Measurements from ENCODE around the gene PCDHGA9.
A peak's percentile ranks its signal among the peaks of the same experiment; 100 is the strongest.
"Not testable (repeated sequence)": the region's sequence is repeated elsewhere in the genome, so short reads cannot be mapped to it uniquely, and the experiment has no call there.

Gene PCDHGA9

DNA sequence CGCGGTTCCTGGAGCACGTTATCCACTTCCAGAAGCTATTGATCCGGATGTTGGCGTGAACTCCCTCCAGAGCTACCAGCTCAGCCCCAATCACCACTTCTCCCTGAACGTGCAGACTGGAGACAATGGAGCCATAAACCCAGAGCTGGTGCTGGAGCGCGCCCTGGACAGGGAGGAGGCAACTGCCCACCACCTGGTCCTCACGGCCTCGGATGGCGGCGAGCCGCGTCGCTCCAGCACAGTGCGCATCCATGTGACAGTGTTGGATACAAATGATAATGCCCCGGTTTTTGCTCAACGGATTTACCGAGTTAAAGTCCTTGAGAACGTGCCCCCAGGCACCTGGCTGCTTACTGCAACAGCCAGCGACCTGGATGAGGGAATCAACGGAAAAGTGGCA, 809 bp downstream of the PCDHGA9 start:
- Histone ChIP-seq H3K23ac (ENCODE audit: low read length) (no peak overlapping the region), H3K4me2 (ENCODE audit: low read length) (no peak overlapping the region), H4K8ac (ENCODE audit: low read depth, low read length) (no peak overlapping the region), H3K9ac (ENCODE audit: low read length) (no peak overlapping the region), H2AFZ (ENCODE audit: insufficient read depth, low read length, poor library complexity) (no peak overlapping the region), H2BK120ac (ENCODE audit: insufficient read depth, low read length, poor library complexity) (no peak overlapping the region), H3K79me1 (ENCODE audit: low read length) (no peaks in the 10 kb centered on the region), H3K9me3 (ENCODE audit: insufficient read depth, low read depth, low read length) (peaks cover 31% of the 10 kb centered on the region), H3K18ac (ENCODE audit: low read length) (no peak overlapping the region), H3K4me3 (ENCODE audit: low read depth, low read length) (no peak overlapping the region), H3K4me1 (ENCODE audit: control insufficient read depth in 1 of 2, insufficient read depth in 2 of 2, low read length in 2 of 2) (no peaks in the 10 kb centered on the region), H3K36me3 (ENCODE audit: control insufficient read depth in 1 of 2, insufficient read depth in 2 of 2, low read length in 2 of 2) (peaks cover 3 to 11% of the 10 kb centered on the region in 2 experiments), H4K91ac (ENCODE audit: low read depth, low read length) (no peak overlapping the region), H2AK5ac (ENCODE audit: low read length) (no peak overlapping the region), H3K79me2 (ENCODE audit: control insufficient read depth, insufficient read depth, low read length, poor library complexity) (no peaks in the 10 kb centered on the region), H3K27me3 (ENCODE audit: insufficient read depth, low read length) (no peaks in the 10 kb centered on the region), H3K4ac (ENCODE audit: low read depth, low read length) (no peak overlapping the region), H4K12ac (ENCODE audit: low read depth, low read length) (no peak overlapping the region), H3K27ac (ENCODE audit: low read depth, low read length) (no peak overlapping the region), H2BK5ac (ENCODE audit: low read depth, low read length, poor library complexity) (no peak overlapping the region), H3K14ac (ENCODE audit: low read length) (no peak overlapping the region), H2BK12ac (ENCODE audit: low read length) (no peak overlapping the region)
- no peak for DNase-seq
- WGBS (ENCODE audit: extremely low coverage, insufficient coverage, insufficient read length): no CpG with 5 or more reads among the region's 22 CpGs

DNA sequence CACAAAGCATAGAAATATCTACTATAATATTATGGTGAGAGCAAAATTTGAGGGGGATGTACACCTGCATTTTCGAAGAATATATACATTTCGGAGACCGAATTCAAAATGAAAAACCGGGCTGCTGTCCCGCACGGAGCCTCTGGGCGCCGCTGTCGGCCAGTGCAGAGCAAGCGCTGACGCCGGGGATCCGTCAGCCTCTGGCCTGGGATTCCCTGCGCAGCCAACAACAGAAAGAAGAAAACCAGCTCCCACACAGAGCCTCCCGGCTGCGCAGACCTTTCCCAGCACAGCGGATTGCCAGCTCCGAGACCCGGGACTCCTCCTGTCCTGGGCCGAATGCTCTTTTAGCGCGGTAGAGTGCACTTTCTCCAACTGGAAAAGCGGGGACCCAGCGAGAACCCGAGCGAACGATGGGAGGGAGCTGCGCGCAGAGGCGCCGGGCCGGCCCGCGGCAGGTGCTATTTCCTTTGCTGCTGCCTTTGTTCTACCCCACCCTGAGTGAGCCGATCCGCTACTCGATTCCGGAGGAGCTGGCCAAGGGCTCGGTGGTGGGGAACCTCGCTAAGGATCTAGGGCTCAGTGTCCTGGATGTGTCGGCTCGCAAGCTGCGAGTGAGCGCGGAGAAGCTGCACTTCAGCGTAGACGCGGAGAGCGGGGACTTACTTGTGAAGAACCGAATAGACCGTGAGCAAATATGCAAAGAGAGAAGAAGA, 5.4 kb downstream of the PCDHGA9 start, which contains the start of gene PCDHGB6:
Gene PCDHGB6, plus strand, starts transcription at position 232 of the 716 bp plus-strand sequence. Its CDS starts 182 bp downstream, at position 414.
- WGBS (ENCODE audit: extremely low coverage, insufficient coverage, insufficient read length): no CpG with 5 or more reads among the region's 51 CpGs

DNA sequence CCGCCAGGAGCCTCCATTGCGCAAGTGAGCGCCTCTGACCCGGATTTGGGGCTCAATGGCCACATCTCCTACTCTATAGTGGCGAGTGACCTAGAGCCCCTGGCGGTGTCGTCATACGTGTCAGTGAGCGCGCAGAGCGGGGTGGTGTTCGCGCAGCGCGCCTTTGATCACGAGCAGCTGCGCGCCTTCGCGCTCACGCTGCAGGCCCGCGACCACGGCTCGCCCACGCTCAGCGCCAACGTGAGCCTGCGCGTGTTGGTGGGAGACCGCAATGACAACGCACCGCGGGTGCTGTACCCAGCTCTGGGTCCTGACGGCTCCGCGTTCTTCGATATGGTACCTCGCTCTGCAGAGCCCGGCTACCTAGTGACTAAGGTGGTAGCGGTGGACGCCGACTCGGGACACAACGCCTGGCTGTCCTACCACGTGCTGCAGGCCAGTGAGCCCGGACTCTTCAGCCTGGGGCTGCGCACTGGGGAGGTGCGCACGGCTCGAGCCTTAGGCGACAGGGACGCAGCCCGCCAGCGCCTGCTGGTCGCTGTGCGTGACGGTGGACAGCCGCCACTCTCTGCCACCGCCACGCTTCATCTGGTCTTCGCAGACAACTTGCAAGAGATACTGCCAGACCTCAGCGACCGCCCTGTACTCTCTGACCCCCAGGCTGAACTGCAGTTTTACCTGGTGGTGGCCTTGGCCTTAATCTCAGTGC, 7.2 kb downstream of the PCDHGA9 start:
- no peak overlapping the region for H2BK120ac ChIP-seq (ENCODE audit: insufficient read depth, low read length, poor library complexity)
- DNase-seq: no peak
- no peaks in the 10 kb centered on the region for H3K79me1 ChIP-seq (ENCODE audit: low read length)
- H3K23ac ChIP-seq (ENCODE audit: low read length): no peak overlapping the region
- H3K4me2 ChIP-seq (ENCODE audit: low read length): no peak overlapping the region
- no peak overlapping the region for H2AK5ac ChIP-seq (ENCODE audit: low read length)
- H3K14ac ChIP-seq (ENCODE audit: low read length): no peak overlapping the region
- H2BK5ac ChIP-seq (ENCODE audit: low read depth, low read length, poor library complexity): no peak overlapping the region
- H4K91ac ChIP-seq (ENCODE audit: low read depth, low read length): no peak overlapping the region
- no peak overlapping the region for H3K27ac ChIP-seq (ENCODE audit: low read depth, low read length)
- H3K79me2 ChIP-seq (ENCODE audit: control insufficient read depth, insufficient read depth, low read length, poor library complexity): no peaks in the 10 kb centered on the region
- H2AFZ ChIP-seq (ENCODE audit: insufficient read depth, low read length, poor library complexity): no peak overlapping the region
- H3K27me3 ChIP-seq (ENCODE audit: insufficient read depth, low read length): no peaks in the 10 kb centered on the region
- no peak overlapping the region for H3K4ac ChIP-seq (ENCODE audit: low read depth, low read length)
- no peak overlapping the region for H2BK12ac ChIP-seq (ENCODE audit: low read length)
- H3K4me3 ChIP-seq (ENCODE audit: low read depth, low read length): peak overlapping the region; percentile 7
- no peak overlapping the region for H4K12ac ChIP-seq (ENCODE audit: low read depth, low read length)
- H3K9me3 ChIP-seq (ENCODE audit: insufficient read depth, low read depth, low read length): peaks cover 23% of the 10 kb centered on the region
- no peak overlapping the region for H4K8ac ChIP-seq (ENCODE audit: low read depth, low read length)
- no peak overlapping the region for H3K9ac ChIP-seq (ENCODE audit: low read length)
- H3K36me3 ChIP-seq (ENCODE audit: control insufficient read depth in 1 of 2, insufficient read depth in 2 of 2, low read length in 2 of 2): peaks cover 16 to 18% of the 10 kb centered on the region in 2 experiments
- H3K4me1 ChIP-seq (ENCODE audit: control insufficient read depth in 1 of 2, insufficient read depth in 2 of 2, low read length in 2 of 2): peaks cover 3 to 4% of the 10 kb centered on the region in 2 experiments
- no CpG with 5 or more reads among the region's 64 CpGs for WGBS (ENCODE audit: extremely low coverage, insufficient coverage, insufficient read length)
- no peak overlapping the region for H3K18ac ChIP-seq (ENCODE audit: low read length)

More for the DNA sequence above, 5.4 kb downstream of the PCDHGA9 start, which contains the start of gene PCDHGB6:
- not testable (repeated sequence) for H3K4me1 ChIP-seq (ENCODE audit: control insufficient read depth in 1 of 2, insufficient read depth in 2 of 2, low read length in 2 of 2); H3K79me2 ChIP-seq (ENCODE audit: control insufficient read depth, insufficient read depth, low read length, poor library complexity); H3K18ac ChIP-seq (ENCODE audit: low read length); H3K27me3 ChIP-seq (ENCODE audit: insufficient read depth, low read length); H3K79me1 ChIP-seq (ENCODE audit: low read length); H3K9ac ChIP-seq (ENCODE audit: low read length); H2BK5ac ChIP-seq (ENCODE audit: low read depth, low read length, poor library complexity); H2BK120ac ChIP-seq (ENCODE audit: insufficient read depth, low read length, poor library complexity); H3K4ac ChIP-seq (ENCODE audit: low read depth, low read length); H3K14ac ChIP-seq (ENCODE audit: low read length); H2BK12ac ChIP-seq (ENCODE audit: low read length); H4K12ac ChIP-seq (ENCODE audit: low read depth, low read length); H3K27ac ChIP-seq (ENCODE audit: low read depth, low read length); H3K36me3 ChIP-seq (ENCODE audit: control insufficient read depth in 1 of 2, insufficient read depth in 2 of 2, low read length in 2 of 2); H2AK5ac ChIP-seq (ENCODE audit: low read length); H3K23ac ChIP-seq (ENCODE audit: low read length); H4K8ac ChIP-seq (ENCODE audit: low read depth, low read length)
- Histone ChIP-seq H4K91ac (ENCODE audit: low read depth, low read length) (peak within 1 kb of the TSS; percentile 51), H3K4me3 (ENCODE audit: low read depth, low read length) (peak within 1 kb of the TSS; percentile 75), H3K9me3 (ENCODE audit: insufficient read depth, low read depth, low read length) (peaks cover 26% of the 10 kb centered on the region), H3K4me2 (ENCODE audit: low read length) (peak within 1 kb of the TSS; percentile 80), H2AFZ (ENCODE audit: insufficient read depth, low read length, poor library complexity) (peak within 1 kb of the TSS; percentile 92)
- peak in 1 of 2 donors; percentile 36 for DNase-seq

DNA sequence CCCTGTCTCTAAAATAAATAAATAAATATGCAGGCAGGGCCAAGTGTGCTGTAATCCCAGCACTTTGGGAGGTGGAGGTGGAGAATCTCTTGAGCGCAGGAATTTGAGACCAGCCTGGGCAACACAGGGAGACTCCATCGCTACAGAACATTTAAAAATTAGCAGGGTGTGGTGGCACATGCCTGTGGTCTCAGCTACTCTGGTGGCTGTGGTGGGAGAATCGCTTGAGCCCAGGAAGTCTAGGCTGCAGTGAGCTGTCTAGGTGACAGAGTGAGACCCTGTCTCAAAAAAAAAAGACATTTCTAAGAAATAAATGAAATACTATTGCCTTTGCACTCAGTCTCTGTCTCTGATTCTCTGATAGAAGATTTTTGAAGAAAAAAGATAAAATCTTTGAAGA, 9.0 kb downstream of the PCDHGA9 start:
- Histone ChIP-seq H2AFZ (ENCODE audit: insufficient read depth, low read length, poor library complexity) (no peak overlapping the region), H3K79me2 (ENCODE audit: control insufficient read depth, insufficient read depth, low read length, poor library complexity) (no peaks in the 10 kb centered on the region), H3K18ac (ENCODE audit: low read length) (no peak overlapping the region), H4K12ac (ENCODE audit: low read depth, low read length) (no peak overlapping the region), H3K27me3 (ENCODE audit: insufficient read depth, low read length) (no peaks in the 10 kb centered on the region), H2BK120ac (ENCODE audit: insufficient read depth, low read length, poor library complexity) (no peak overlapping the region), H3K4me2 (ENCODE audit: low read length) (no peak overlapping the region), H3K4me3 (ENCODE audit: low read depth, low read length) (no peak overlapping the region), H3K27ac (ENCODE audit: low read depth, low read length) (no peak overlapping the region), H3K4me1 (ENCODE audit: control insufficient read depth in 1 of 2, insufficient read depth in 2 of 2, low read length in 2 of 2) (peaks cover 3 to 4% of the 10 kb centered on the region in 2 experiments), H2BK5ac (ENCODE audit: low read depth, low read length, poor library complexity) (no peak overlapping the region), H4K8ac (ENCODE audit: low read depth, low read length) (no peak overlapping the region), H4K91ac (ENCODE audit: low read depth, low read length) (no peak overlapping the region), H3K9me3 (ENCODE audit: insufficient read depth, low read depth, low read length) (peaks cover 20% of the 10 kb centered on the region), H3K9ac (ENCODE audit: low read length) (no peak overlapping the region), H3K36me3 (ENCODE audit: control insufficient read depth in 1 of 2, insufficient read depth in 2 of 2, low read length in 2 of 2) (peaks cover 16 to 20% of the 10 kb centered on the region in 2 experiments), H3K79me1 (ENCODE audit: low read length) (no peaks in the 10 kb centered on the region), H2AK5ac (ENCODE audit: low read length) (no peak overlapping the region), H2BK12ac (ENCODE audit: low read length) (no peak overlapping the region), H3K14ac (ENCODE audit: low read length) (no peak overlapping the region), H3K4ac (ENCODE audit: low read depth, low read length) (no peak overlapping the region), H3K23ac (ENCODE audit: low read length) (no peak overlapping the region)
- WGBS (ENCODE audit: extremely low coverage, insufficient coverage, insufficient read length): no CpG with 5 or more reads among the region's 3 CpGs
- no peak for DNase-seq
